HEK293 (cell line): ENCODE data around the gene LHFPL2.
A peak's percentile ranks its signal among the peaks of the same experiment; 100 is the strongest.

Experiments used
- BCL6B ChIP-seq: fragments of 450-650 bp; formaldehyde crosslinking; IDR thresholded peaks from 2 replicates; pipeline ENCODE4 v1.5.1; 2017; ENCODE audit warnings: missing biosample characterization, missing genetic modification characterization
- EGR2 ChIP-seq: fragments of 450-650 bp; formaldehyde crosslinking; IDR thresholded peaks from 2 replicates; pipeline ENCODE4 v1.5.1; 2016; ENCODE audit warnings: low read depth, missing biosample characterization, missing genetic modification characterization
- GLI4 ChIP-seq: fragments of 450-650 bp; formaldehyde crosslinking; IDR thresholded peaks from 2 replicates; pipeline ENCODE4 v1.5.1; 2016; ENCODE audit warnings: missing biosample characterization, missing genetic modification characterization
- GLIS2 ChIP-seq: fragments of 450-650 bp; formaldehyde crosslinking; IDR thresholded peaks from 2 replicates; pipeline ENCODE4 v1.5.1; 2016; ENCODE audit warnings: missing biosample characterization, missing genetic modification characterization
- KLF1 ChIP-seq: fragments of 450-650 bp; formaldehyde crosslinking; IDR thresholded peaks from 2 replicates; pipeline ENCODE4 v1.5.1; 2016; ENCODE audit warnings: missing biosample characterization, missing genetic modification characterization
- KLF7 ChIP-seq: fragments of 450-650 bp; formaldehyde crosslinking; IDR thresholded peaks from 2 replicates; pipeline ENCODE4 v1.5.1; 2016; ENCODE audit warnings: missing biosample characterization, missing genetic modification characterization, borderline replicate concordance
- OSR2 ChIP-seq: fragments of 450-650 bp; formaldehyde crosslinking; IDR thresholded peaks from 2 replicates; pipeline ENCODE4 v1.5.1; 2016; ENCODE audit warnings: missing biosample characterization, missing genetic modification characterization
- OVOL3 ChIP-seq: fragments of 450-650 bp; formaldehyde crosslinking; IDR thresholded peaks from 2 replicates; pipeline ENCODE4 v1.5.1; 2016; ENCODE audit warnings: missing biosample characterization, missing genetic modification characterization
- PATZ1 ChIP-seq: fragments of 450-650 bp; formaldehyde crosslinking; IDR thresholded peaks from 2 replicates; pipeline ENCODE4 v1.5.1; 2016; ENCODE audit warnings: missing biosample characterization, missing genetic modification characterization
- SP2 ChIP-seq: fragments of 450-650 bp; formaldehyde crosslinking; IDR thresholded peaks from 2 replicates; pipeline ENCODE4 v1.5.1; 2016; ENCODE audit warnings: missing biosample characterization, missing genetic modification characterization
- YY2 ChIP-seq: fragments of 450-650 bp; formaldehyde crosslinking; IDR thresholded peaks from 2 replicates; pipeline ENCODE4 v1.5.1; 2016; ENCODE audit warnings: missing biosample characterization, missing genetic modification characterization
- ZBTB17 ChIP-seq: fragments of 450-650 bp; formaldehyde crosslinking; IDR thresholded peaks from 2 replicates; pipeline ENCODE4 v1.5.1; 2016; ENCODE audit warnings: missing biosample characterization, missing genetic modification characterization
- ZBTB20 ChIP-seq: fragments of 450-650 bp; formaldehyde crosslinking; IDR thresholded peaks from 2 replicates; pipeline ENCODE4 v1.5.1; 2016; ENCODE audit warnings: missing biosample characterization, missing genetic modification characterization
- ZBTB48 ChIP-seq: fragments of 450-650 bp; formaldehyde crosslinking; IDR thresholded peaks from 2 replicates; pipeline ENCODE4 v1.5.1; 2016; ENCODE audit warnings: missing biosample characterization, missing genetic modification characterization
- ZBTB8A ChIP-seq: fragments of 450-650 bp; formaldehyde crosslinking; IDR thresholded peaks from 2 replicates; pipeline ENCODE4 v1.5.1; 2016; ENCODE audit warnings: missing biosample characterization, missing genetic modification characterization
- ZEB2 ChIP-seq: fragments of 450-650 bp; formaldehyde crosslinking; IDR thresholded peaks from 2 replicates; pipeline ENCODE4 v1.5.1; 2016; ENCODE audit warnings: missing biosample characterization, missing genetic modification characterization
- ZNF138 ChIP-seq: fragments of 450-650 bp; formaldehyde crosslinking; IDR thresholded peaks from 2 replicates; pipeline ENCODE4 v1.5.1; 2016; ENCODE audit warnings: missing biosample characterization, missing genetic modification characterization, borderline replicate concordance
- ZNF2 ChIP-seq: fragments of 450-650 bp; formaldehyde crosslinking; IDR thresholded peaks from 2 replicates; pipeline ENCODE4 v1.5.1; 2016; ENCODE audit warnings: missing biosample characterization, missing genetic modification characterization
- ZNF214 ChIP-seq: fragments of 450-650 bp; formaldehyde crosslinking; IDR thresholded peaks from 2 replicates; pipeline ENCODE4 v1.5.1; 2017; ENCODE audit warnings: missing biosample characterization, mild to moderate bottlenecking, missing genetic modification characterization, borderline replicate concordance
- ZNF221 ChIP-seq: fragments of 450-650 bp; formaldehyde crosslinking; IDR thresholded peaks from 2 replicates; pipeline ENCODE4 v1.5.1; 2017; ENCODE audit warnings: missing biosample characterization, missing genetic modification characterization, borderline replicate concordance
- ZNF223 ChIP-seq: fragments of 450-650 bp; formaldehyde crosslinking; IDR thresholded peaks from 2 replicates; pipeline ENCODE4 v1.5.1; 2016; ENCODE audit warnings: missing biosample characterization, missing genetic modification characterization
- ZNF302 ChIP-seq: fragments of 450-650 bp; formaldehyde crosslinking; IDR thresholded peaks from 2 replicates; pipeline ENCODE4 v1.5.1; 2016; ENCODE audit warnings: missing biosample characterization, missing genetic modification characterization, low read depth
- ZNF311 ChIP-seq: fragments of 450-650 bp; formaldehyde crosslinking; IDR thresholded peaks from 2 replicates; pipeline ENCODE4 v1.5.1; 2017; ENCODE audit warnings: missing biosample characterization, missing genetic modification characterization, borderline replicate concordance
- ZNF335 ChIP-seq: fragments of 450-650 bp; formaldehyde crosslinking; conservative IDR thresholded peaks from 2 replicates; pipeline ENCODE4 v1.5.1; 2016; ENCODE audit warnings: missing biosample characterization, missing genetic modification characterization
- ZNF600 ChIP-seq: fragments of 450-650 bp; formaldehyde crosslinking; IDR thresholded peaks from 2 replicates; pipeline ENCODE4 v1.5.1; 2016; ENCODE audit warnings: missing biosample characterization, missing genetic modification characterization
- ZNF658 ChIP-seq: fragments of 450-650 bp; formaldehyde crosslinking; IDR thresholded peaks from 2 replicates; pipeline ENCODE4; 2016; ENCODE audit warnings: missing biosample characterization, missing genetic modification characterization
- ZNF707 ChIP-seq: fragments of 450-650 bp; formaldehyde crosslinking; IDR thresholded peaks from 2 replicates; pipeline ENCODE4 v1.5.1; 2016; ENCODE audit warnings: missing biosample characterization, missing genetic modification characterization
- ZSCAN23 ChIP-seq: fragments of 450-650 bp; formaldehyde crosslinking; IDR thresholded peaks from 2 replicates; pipeline ENCODE4 v1.5.1; 2016; ENCODE audit warnings: missing biosample characterization, missing genetic modification characterization
- TF ChIP-seq, protein P1 (sequence below): fragments of 450-650 bp; formaldehyde crosslinking; IDR thresholded peaks from 2 replicates; pipeline ENCODE4 v1.5.1; 2016; ENCODE audit warnings: missing biosample characterization, missing genetic modification characterization, low read depth
- TF ChIP-seq, protein P2 (sequence below): fragments of 450-650 bp; IDR thresholded peaks from 2 replicates; pipeline ENCODE4 v1.5.1; 2018; ENCODE audit warnings: missing biosample characterization, mild to moderate bottlenecking, missing genetic modification characterization

LHFPL2 gene

GRCh38 chr5:78648359-78649210 is at the start of gene LHFPL2 (continued):
- TF ChIP-seq PATZ1 (tag by site-specific recombination) = peak; percentile 85
- TF ChIP-seq ZBTB20 (tag by site-specific recombination) = peak; percentile 79; the same call in 1 of the 2 replicates
- TF ChIP-seq OSR2 (tag by site-specific recombination) = no peak
- TF ChIP-seq ZNF138 = no peak
- TF ChIP-seq YY2 = no peak
- TF ChIP-seq ZSCAN23 (tag by site-specific recombination) = no peak
- peak; percentile 58 for TF ChIP-seq SP2 (tag by site-specific recombination)
- TF ChIP-seq ZNF600 (tag by site-specific recombination) = no peak
- TF ChIP-seq ZNF311 (tag by site-specific recombination) = no peak
- no peak for TF ChIP-seq ZNF335 (tag by site-specific recombination)
- peak; percentile 92 for TF ChIP-seq EGR2
- no peak for TF ChIP-seq GLI4 (tag by site-specific recombination)
- TF ChIP-seq ZNF302 (tag by site-specific recombination) = no peak
- TF ChIP-seq ZNF214 (tag by site-specific recombination) = no peak
- TF ChIP-seq, protein P1, sequence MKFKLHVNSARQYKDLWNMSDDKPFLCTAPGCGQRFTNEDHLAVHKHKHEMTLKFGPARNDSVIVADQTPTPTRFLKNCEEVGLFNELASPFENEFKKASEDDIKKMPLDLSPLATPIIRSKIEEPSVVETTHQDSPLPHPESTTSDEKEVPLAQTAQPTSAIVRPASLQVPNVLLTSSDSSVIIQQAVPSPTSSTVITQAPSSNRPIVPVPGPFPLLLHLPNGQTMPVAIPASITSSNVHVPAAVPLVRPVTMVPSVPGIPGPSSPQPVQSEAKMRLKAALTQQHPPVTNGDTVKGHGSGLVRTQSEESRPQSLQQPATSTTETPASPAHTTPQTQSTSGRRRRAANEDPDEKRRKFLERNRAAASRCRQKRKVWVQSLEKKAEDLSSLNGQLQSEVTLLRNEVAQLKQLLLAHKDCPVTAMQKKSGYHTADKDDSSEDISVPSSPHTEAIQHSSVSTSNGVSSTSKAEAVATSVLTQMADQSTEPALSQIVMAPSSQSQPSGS = no peak
- no peak for TF ChIP-seq ZNF221 (tag by site-specific recombination)
- 0 out of 2 replicates have a peak, but pooled peaks have one; percentile 15 for TF ChIP-seq ZEB2
- TF ChIP-seq ZBTB48 (tag by site-specific recombination) = peak; percentile 62
- no peak for TF ChIP-seq BCL6B (tag by site-specific recombination)
- no peak for TF ChIP-seq OVOL3 (tag by site-specific recombination)
- 0 out of 2 replicates have a peak, but pooled peaks have one; percentile 30 for TF ChIP-seq ZNF2 (tag by site-specific recombination)
- TF ChIP-seq ZNF223 = no peak
- TF ChIP-seq ZNF707 (tag by site-specific recombination) = no peak
- peak; percentile 81 for TF ChIP-seq ZBTB8A (tag by site-specific recombination)
- TF ChIP-seq KLF1 (tag by site-specific recombination) = no peak
- peak; percentile 26; the same call in 1 of the 2 replicates for TF ChIP-seq GLIS2 (tag by site-specific recombination)
- TF ChIP-seq ZNF658 (tag by site-specific recombination) = no peak
- TF ChIP-seq, protein P2, sequence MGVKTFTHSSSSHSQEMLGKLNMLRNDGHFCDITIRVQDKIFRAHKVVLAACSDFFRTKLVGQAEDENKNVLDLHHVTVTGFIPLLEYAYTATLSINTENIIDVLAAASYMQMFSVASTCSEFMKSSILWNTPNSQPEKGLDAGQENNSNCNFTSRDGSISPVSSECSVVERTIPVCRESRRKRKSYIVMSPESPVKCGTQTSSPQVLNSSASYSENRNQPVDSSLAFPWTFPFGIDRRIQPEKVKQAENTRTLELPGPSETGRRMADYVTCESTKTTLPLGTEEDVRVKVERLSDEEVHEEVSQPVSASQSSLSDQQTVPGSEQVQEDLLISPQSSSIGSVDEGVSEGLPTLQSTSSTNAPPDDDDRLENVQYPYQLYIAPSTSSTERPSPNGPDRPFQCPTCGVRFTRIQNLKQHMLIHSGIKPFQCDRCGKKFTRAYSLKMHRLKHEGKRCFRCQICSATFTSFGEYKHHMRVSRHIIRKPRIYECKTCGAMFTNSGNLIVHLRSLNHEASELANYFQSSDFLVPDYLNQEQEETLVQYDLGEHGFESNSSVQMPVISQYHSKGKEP (tag by site-specific recombination) = no peak
- TF ChIP-seq ZBTB17 = peak; percentile 21
- TF ChIP-seq KLF7 (tag by site-specific recombination) = 0 out of 2 replicates have a peak, but pooled peaks have one; percentile 26
